HL-60 (cell line): ENCODE results near the gene SEMA3B.

ENCODE experiments used
- CTCF ChIP-seq: IDR thresholded peaks from one replicate; pipeline ENCODE4 v1.5.1; 2011; ENCODE audit warnings: low read length, control low read depth, inconsistent platforms; ENCODE audit not compliant: insufficient read depth
- GABPA ChIP-seq: IDR thresholded peaks from 2 replicates; pipeline ENCODE4 v1.6.1; 2012; ENCODE audit warnings: low read depth
- POLR2AphosphoS5 ChIP-seq: IDR thresholded peaks from 2 replicates; pipeline ENCODE4 v1.6.1; 2012; ENCODE audit warnings: low read depth
- REST ChIP-seq: IDR thresholded peaks from 2 replicates; pipeline ENCODE4 v1.6.1; 2012; ENCODE audit warnings: low read depth; ENCODE audit not compliant: insufficient replicate concordance
- SPI1 ChIP-seq: IDR thresholded peaks from 2 replicates; pipeline ENCODE4 v1.6.1; 2012; ENCODE audit warnings: low read depth, mild to moderate bottlenecking, borderline replicate concordance

GRCh38 chr3:50314816-50315215 is 45.9 kb downstream of the SEMA3B start:
- TF ChIP-seq CTCF, result no peak
- no peak for TF ChIP-seq REST
- no peak for TF ChIP-seq POLR2AphosphoS5
- no peak for TF ChIP-seq GABPA
- TF ChIP-seq SPI1, result no peak
